ENCODE measurements around the gene PALM3.
"Not testable (repeated sequence)": the region's sequence is repeated elsewhere in the genome, so short reads cannot be mapped to it uniquely, and the experiment has no call there.

PALM3 gene

DNA sequence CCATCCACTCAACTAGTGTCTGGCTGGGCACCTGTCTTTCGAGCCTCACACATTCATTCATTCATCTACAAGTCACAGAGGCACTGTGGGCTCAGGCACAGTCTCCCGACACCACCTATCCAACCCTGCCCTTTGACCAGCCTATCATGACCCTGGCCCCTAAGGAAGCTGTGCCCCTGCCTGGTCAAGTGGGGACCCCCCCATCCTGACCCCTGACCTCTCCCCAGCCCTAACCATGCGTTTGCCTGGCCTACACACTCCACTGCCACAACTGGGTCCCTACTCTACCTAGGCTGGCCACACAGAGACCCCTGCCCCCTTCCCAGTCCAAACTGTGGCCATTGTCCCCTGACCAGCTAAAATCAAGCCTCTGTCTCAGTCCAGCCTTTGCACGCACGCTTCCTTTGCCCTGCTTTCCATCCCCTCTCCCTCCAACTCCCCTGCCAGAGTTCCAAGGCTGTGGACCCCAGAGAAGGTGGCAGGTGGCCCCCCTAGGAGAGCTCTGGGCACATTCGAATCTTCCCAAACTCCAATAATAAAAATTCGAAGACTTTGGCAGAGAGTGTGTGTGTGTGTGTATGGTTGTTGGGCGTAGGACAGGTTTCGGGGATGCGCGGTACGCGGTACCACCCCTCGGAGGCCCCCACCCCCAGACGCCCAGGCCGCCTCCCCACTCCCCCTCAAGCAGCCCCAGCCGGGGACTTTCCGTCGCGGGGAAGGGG lies 30.7 kb downstream of the PALM3 start:
- no peak for FAIRE-seq

GRCh38 chr19:14028901-14029300 lies 33.0 kb downstream of the PALM3 start:
- no peak for FAIRE-seq

- FAIRE-seq: no peak
These were observed 33.9 kb downstream of the PALM3 start, which contains the start of gene RLN3 for GRCh38 chr19:14027856-14028450. Gene RLN3 (plus strand): TSS chr19:14028148. CDS start chr19:14028205, 57 bp downstream.

DNA sequence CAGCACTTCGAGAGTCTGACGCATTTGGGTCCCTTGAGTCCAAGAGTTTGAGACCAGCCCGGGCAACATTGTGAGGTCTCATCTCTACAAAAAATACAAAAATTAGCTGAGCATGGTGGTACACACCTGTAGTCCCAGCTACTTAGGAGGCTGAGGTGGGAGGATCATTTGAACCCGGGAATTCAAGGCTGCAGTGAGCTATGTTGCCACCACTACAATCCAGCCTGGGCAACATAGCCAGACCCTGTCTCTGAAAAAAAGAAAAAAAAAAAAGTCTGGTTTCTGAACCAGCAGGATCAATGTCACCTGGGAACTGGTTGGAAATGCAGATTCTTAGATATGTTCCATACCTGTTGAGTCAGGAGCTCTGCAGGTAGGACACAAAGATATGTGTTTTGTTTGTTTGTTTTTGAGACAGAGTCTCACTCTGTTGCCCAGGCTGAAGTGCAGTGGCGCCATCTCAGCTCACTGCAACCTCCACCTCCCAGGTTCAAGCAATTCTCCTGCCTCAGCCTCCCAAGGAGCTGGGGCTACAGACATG lies 35.2 kb downstream of the PALM3 start:
- not testable (repeated sequence) for FAIRE-seq

DNA sequence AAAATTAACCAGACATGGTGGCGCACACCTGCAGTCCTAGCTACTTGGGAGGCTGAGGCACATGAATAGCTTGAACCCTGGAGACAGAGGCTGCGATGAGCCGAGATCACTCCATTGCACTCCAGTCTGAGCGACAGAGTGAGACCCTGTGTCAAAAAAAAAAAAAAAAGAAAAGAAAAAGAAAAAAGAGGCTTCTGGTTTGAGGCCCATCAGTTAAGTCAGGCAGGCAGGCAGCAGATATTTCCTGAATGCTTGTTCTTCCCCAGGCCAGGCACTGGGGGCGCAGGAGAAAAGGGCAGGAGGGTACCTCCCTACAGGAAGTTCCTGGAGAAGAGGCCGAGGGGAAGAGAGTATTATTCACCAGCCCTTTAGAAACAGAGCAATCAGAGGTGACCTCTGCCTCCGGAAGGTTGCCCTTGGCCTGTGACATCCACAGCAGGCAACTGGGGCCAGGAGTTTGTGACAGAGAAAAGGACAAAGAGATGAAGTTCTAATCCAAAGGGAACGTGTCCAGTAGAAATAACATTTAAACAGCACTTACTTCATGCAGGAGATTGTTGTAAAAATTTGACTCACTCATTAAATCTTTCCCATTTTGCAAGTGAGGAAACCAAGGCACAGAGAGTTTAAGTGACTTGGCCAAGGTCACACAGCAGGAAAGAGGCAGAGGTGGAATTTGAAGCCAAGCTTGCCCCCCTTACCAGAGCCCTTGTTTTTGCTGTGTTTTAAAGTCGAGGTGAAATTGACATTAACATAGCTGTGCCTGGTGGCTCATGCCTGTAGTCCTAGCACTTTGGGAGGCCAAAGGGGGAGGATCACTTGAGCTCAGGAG lies 38.3 kb downstream of the PALM3 start:
- FAIRE-seq: no peak

GRCh38 chr19:14022469-14022868 lies 39.4 kb downstream of the PALM3 start:
- FAIRE-seq: no peak

- FAIRE-seq: no peak
These were observed 40.4 kb downstream of the PALM3 start for GRCh38 chr19:14021474-14021873.

GRCh38 chr19:14019739-14020138 lies 42.1 kb downstream of the PALM3 start:
- not testable (repeated sequence) for FAIRE-seq

DNA sequence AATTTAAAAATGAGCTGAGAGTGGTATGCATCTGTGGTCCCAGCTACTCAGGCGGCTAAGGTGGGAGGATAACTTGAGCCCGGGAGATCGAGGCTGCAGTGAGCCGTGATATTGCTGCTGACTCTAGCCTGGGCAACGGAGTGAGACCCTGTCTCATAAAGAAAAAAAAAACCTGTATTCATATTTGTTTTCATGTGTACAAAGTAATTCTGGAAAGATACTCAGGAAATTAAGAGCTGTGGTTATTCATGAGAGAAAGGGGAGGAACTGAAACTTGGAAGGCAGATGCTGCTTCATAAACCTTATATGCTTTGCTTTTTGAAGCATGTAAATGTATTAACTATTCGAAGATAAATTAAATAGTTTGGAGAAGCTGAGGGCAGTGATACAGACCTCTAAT lies 42.8 kb downstream of the PALM3 start:
- FAIRE-seq: no peak

DNA sequence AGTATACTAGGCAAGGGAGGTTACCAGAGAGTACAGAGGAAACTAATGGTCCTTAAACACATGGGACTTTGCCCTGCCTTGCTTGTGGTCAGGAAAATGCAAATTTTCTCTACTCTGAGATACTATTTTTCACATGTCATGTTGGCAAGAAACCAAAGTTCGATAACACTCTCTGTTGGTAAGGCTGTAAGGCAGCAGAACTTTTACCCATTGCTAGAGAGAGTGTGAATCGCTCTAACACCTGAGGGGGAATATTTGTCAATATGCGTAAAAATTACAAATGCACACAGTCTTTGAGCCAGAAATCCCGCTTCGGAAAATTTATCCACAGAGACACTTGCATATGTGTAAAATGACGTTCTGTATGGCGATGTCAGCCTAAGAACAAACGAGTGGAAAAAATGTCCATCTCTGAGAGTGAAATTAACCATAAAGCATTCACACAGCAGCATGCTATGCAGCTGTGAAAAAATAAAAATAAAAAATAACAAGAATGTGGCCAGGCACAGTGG lies 46.3 kb downstream of the PALM3 start:
- no peak for FAIRE-seq

- FAIRE-seq: no peak
These were observed 49.4 kb downstream of the PALM3 start for GRCh38 chr19:14012378-14012915.

DNA sequence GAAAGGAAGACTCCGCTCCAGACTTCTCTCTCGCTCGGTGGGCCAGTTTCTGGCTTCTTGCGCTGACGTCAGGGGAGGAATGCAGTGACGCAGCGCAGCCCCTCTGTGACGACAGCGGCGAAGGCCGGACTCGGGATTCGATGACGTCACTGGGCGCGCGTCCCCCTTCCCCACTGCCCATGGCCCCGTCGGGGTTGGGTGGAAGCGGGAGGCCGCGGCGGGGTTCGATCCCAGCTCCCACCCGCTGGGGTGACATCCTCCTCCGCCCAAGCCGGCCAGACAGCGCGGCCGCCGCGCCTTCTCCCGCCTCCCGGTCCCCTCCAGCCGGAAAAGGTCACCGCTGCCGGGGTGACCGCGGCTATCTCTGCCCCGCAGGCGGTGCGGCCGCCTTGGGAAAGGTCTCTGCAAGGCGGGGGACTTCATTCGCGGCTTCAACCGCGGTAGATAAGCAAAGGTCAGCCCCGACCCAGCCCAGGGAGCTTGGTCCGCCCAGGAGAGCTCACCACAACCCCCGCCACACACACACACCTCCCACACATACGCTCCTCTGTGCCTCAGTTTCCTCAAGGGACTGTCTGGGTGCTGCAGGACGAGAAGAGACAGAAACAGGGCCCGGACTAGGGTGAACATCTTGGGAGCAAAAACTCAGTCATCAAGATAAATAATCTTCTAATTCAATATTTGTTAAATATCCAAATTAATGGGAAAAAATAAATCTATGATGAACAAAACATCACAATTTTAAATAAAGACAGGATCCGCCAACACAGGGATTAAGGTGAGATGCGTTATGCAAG lies 54.9 kb downstream of the PALM3 start:
- FAIRE-seq: no peak

DNA sequence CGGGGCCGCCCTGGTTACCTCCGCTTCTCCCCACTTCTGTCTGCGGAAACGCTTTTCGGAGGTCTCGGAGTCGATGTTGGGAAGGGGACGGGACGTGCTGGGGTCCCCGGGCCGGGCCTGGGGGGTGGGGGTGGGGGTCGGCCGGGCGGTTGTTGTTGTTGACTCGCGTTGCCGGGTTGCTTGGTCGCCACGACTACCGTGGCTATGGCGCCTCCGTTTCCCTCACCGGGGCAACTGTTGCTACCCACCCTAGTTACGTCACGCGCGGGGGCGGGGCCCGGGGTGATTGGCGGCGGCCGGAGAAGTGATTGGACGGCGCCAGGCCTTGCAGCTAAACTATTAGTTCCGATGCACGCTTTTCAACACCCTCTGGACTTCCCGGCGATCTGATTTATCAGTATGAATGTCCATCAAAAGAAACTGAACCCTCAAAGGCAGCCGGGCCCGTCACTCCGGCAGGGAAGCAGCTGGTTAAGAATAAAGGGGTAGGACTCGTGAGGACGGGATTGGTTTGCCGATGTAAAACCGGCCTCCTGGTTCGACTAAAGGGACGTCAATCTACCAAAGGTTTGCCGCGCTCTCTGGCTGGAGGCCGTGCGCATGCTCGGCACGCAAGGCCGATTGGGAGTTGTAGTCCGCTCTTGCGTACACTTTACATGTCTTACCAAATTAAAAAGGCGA lies 55.7 kb downstream of the PALM3 start, which contains the start of gene RFX1:
Gene RFX1 (minus strand): TSS at position 236 of the 681 bp plus-strand sequence. CDS start 12,477 bp downstream, outside the sequence.
- FAIRE-seq: peak; percentile 98

GRCh38 chr19:14005349-14006084 lies 56.4 kb downstream of the PALM3 start:
- FAIRE-seq: no peak

- FAIRE-seq: no peak
These were observed 57.1 kb downstream of the PALM3 start for GRCh38 chr19:14004619-14005348.

Data from endometrium (tissue), 2 donors.